ENCODE results near the gene SMIM28. TPM values are rescaled to one million over a fixed set of nuclear protein-coding genes. Genes with fewer than 3 reads are reported as not detected.

Gene SMIM28
- total and polyA plus RNA-seq, 2 of the 4 experiments (the other 2 are of a cell fraction): not detected

DNA sequence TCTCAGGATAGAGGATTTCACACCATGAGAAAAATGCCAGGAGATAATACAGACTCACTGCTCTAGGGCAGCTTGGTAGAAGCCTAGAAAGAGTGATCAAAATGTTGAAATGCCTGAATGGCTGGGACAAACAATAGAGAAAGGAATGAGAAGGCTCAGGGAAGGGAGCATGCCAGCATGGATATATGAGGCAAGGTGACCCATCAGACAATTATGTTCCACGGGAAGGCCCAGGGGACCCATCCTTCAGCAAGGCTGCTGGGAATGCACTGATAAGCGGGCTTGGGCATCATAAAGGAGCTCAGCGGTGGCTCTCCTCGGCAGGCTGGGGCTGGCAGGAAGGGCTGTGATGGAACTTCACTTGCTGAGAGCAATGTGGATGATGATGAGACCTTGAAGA is 38.5 kb downstream of the SMIM28 start:
- ATAC-seq (ENCODE audit: low read depth) (no peak), DNase-seq (no peak)
- Histone ChIP-seq H2BK120ac (ENCODE audit: low read depth, low read length) (no peak overlapping the region), H4K5ac (ENCODE audit: low read depth, low read length) (no peak overlapping the region), H4K91ac (ENCODE audit: insufficient read depth, low read depth, low read length) (no peak overlapping the region), H3K36me3 (ENCODE audit: control insufficient read depth, insufficient read depth, low read length) (peaks cover 20% of the 10 kb centered on the region), H3K4me3 (ENCODE audit: insufficient read depth, low read depth, low read length) (no peak overlapping the region), H3K4me1 (ENCODE audit: control insufficient read depth, insufficient read depth, low read length) (peaks cover 2% of the 10 kb centered on the region), H2AFZ (replicated peaks; ENCODE audit: low read length, poor library complexity) (no peak overlapping the region), H4K8ac (ENCODE audit: low read depth in 2 of 2, low read length in 2 of 2) (no peak overlapping the region), H3K27me3 (ENCODE audit: control insufficient read depth, insufficient read depth, low read length) (no peaks in the 10 kb centered on the region), H2AK9ac (replicated peaks; ENCODE audit: low read depth, low read length, poor library complexity) (no peak overlapping the region), H2BK20ac (ENCODE audit: low read depth, low read length) (no peak overlapping the region), H3K27ac (ENCODE audit: insufficient read depth, low read length) (no peak overlapping the region), H3K23ac (ENCODE audit: low read depth, low read length) (no peak overlapping the region), H3K4me2 (ENCODE audit: low read depth, low read length) (no peak overlapping the region), H3K4ac (ENCODE audit: low read depth, low read length) (no peak overlapping the region), H2BK5ac (ENCODE audit: low read depth, low read length, poor library complexity, severe bottlenecking) (no peak overlapping the region), H3K18ac (ENCODE audit: low read depth, low read length) (no peak overlapping the region), H3K14ac (replicated peaks; ENCODE audit: low read depth, low read length) (no peak overlapping the region), H2BK15ac (ENCODE audit: low read depth, low read length) (no peak overlapping the region), H3K9ac (ENCODE audit: low read depth, low read length) (no peak overlapping the region), H3K56ac (ENCODE audit: extremely low read depth, insufficient read depth, low read length) (no peak overlapping the region), H4K20me1 (ENCODE audit: insufficient read depth, low read length) (no peaks in the 10 kb centered on the region; the same call in 1 of the 2 replicates), H2AK5ac (ENCODE audit: low read depth, low read length) (no peak overlapping the region), H3K79me1 (ENCODE audit: low read depth in 1 of 2, low read length in 2 of 2) (peaks cover 0 to 9% of the 10 kb centered on the region in 2 experiments; a peak in 2 of 4 replicates), H3K9me1 (ENCODE audit: insufficient read depth, low read length) (peaks cover 6% of the 10 kb centered on the region), H3K9me3 (ENCODE audit: control insufficient read depth, insufficient read depth, low read length) (no peaks in the 10 kb centered on the region)
- ChIA-PET CTCF (no interaction called here), POLR2A (ENCODE audit: unreplicated experiment) (no interaction called here)
- dilution Hi-C loops (cut with HindIII; ENCODE audit: low sequenced_read_pairs, unreplicated experiment) (no loop called here), intact Hi-C loops (cut with micrococcal nuclease) (no loop called here), in situ Hi-C loops (cut with MboI; ENCODE audit: low sequenced_read_pairs) (loop anchor here (25.0 kb wide), 1 partner anchor 579 kb away; no protein-coding TSS in a partner anchor)
- BruUV-seq (replicated peaks): no TSS peak
- TF ChIP-seq, protein P1, sequence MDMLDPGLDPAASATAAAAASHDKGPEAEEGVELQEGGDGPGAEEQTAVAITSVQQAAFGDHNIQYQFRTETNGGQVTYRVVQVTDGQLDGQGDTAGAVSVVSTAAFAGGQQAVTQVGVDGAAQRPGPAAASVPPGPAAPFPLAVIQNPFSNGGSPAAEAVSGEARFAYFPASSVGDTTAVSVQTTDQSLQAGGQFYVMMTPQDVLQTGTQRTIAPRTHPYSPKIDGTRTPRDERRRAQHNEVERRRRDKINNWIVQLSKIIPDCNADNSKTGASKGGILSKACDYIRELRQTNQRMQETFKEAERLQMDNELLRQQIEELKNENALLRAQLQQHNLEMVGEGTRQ (IDR thresholded peaks at IDR 0.05; ENCODE audit: low read depth, low read length): no peak
- no peak for TF ChIP-seq MXI1 (IDR thresholded peaks at IDR 0.05; ENCODE audit: borderline replicate concordance, low read depth, low read length)
- no peak for TF ChIP-seq SMC3 (IDR thresholded peaks at IDR 0.05; ENCODE audit: low read depth, low read length)
- no peak for TF ChIP-seq NFE2L2 (IDR thresholded peaks at IDR 0.05; ENCODE audit: low read depth, low read length)
- TF ChIP-seq MAZ (IDR thresholded peaks at IDR 0.05; ENCODE audit: borderline replicate concordance, low read depth, low read length): no peak
- TF ChIP-seq RCOR1 (IDR thresholded peaks at IDR 0.05; ENCODE audit: insufficient replicate concordance, low read length): no peak
- TF ChIP-seq, protein P2, sequence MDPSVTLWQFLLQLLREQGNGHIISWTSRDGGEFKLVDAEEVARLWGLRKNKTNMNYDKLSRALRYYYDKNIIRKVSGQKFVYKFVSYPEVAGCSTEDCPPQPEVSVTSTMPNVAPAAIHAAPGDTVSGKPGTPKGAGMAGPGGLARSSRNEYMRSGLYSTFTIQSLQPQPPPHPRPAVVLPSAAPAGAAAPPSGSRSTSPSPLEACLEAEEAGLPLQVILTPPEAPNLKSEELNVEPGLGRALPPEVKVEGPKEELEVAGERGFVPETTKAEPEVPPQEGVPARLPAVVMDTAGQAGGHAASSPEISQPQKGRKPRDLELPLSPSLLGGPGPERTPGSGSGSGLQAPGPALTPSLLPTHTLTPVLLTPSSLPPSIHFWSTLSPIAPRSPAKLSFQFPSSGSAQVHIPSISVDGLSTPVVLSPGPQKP (IDR thresholded peaks at IDR 0.05; ENCODE audit: borderline replicate concordance, low read depth, low read length): no peak
- no peak for TF ChIP-seq POLR2A (IDR thresholded peaks at IDR 0.05; ENCODE audit: low read depth, low read length)
- TF ChIP-seq MAFK (IDR thresholded peaks at IDR 0.05; ENCODE audit: low read depth, low read length): no peak
- no peak for TF ChIP-seq BHLHE40 (IDR thresholded peaks at IDR 0.05; ENCODE audit: low read depth, low read length)
- WGBS, 2 experiments (ENCODE audit: extremely low coverage in 2 of 2, insufficient read length in 1 of 2): 86% methylated on average over 4 of the region's 4 CpGs; no CpG with 5 or more reads in 1 of the 2 experiments
